Measurements from ENCODE around the gene KIAA0753.

The KIAA0753 gene

DNA sequence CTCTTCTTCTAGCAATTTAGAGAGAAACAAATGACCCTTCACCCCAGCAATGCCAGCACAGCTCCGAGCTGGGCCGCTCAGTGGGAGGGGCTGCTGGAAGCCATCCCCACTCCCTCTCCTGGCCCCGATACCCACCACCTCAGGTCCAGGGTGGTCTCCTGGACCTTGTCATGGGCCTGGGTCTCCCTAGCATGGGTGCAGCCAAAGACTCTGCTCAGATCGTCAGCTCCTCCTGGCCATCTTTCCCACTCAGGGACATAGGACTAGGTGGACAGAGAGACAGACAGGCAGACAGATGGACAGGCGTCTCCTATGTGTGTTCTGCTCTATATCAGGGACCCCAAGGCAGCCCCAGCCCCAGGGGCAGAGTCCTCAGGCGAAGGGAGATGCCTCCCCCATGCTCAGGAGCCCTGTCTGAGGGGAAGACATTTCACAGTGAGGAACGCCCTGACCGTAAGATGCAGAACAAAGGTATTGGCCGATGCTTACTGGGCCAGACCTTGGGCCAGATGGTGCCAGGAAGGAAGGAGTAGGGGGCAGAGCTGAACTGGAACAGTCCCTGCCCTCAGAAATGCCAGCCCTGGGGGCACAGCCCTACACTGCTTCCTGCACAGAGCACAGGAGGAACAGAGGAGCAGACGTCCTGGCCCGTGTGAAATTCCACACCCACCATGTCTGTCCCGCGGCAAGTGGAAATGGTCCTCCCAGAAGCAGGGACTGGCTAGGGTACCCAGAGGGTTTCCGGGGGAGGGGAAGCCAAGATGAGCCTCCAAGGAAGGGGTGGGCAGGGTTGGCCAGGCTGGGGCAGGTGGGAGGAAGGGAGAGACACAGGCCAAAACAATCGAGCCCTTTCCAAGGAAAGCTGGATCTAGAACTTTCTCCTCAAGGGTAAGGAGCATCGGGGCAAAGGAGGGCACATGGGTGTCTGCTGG lies 97.2 kb downstream of the KIAA0753 start:
- TF ChIP-seq, protein P1, sequence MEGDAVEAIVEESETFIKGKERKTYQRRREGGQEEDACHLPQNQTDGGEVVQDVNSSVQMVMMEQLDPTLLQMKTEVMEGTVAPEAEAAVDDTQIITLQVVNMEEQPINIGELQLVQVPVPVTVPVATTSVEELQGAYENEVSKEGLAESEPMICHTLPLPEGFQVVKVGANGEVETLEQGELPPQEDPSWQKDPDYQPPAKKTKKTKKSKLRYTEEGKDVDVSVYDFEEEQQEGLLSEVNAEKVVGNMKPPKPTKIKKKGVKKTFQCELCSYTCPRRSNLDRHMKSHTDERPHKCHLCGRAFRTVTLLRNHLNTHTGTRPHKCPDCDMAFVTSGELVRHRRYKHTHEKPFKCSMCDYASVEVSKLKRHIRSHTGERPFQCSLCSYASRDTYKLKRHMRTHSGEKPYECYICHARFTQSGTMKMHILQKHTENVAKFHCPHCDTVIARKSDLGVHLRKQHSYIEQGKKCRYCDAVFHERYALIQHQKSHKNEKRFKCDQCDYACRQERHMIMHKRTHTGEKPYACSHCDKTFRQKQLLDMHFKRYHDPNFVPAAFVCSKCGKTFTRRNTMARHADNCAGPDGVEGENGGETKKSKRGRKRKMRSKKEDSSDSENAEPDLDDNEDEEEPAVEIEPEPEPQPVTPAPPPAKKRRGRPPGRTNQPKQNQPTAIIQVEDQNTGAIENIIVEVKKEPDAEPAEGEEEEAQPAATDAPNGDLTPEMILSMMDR (IDR thresholded peaks at IDR 0.05; ENCODE audit: low read length), result no peak
- TF ChIP-seq EZH2 (optimal IDR thresholded peaks at IDR 0.05; ENCODE audit: low read depth, low read length), result no peak
- no peak for TF ChIP-seq EZH2phosphoT487 (IDR thresholded peaks at IDR 0.05; ENCODE audit: low read length)
- no peaks in the 10 kb centered on the region for H3F3A ChIP-seq (ENCODE audit: insufficient read depth, low read length)
- H3K9me3 ChIP-seq (replicated peaks; ENCODE audit: insufficient read depth, low read length), result no peaks in the 10 kb centered on the region; the same call in 1 of the 2 replicates
- no peak for DNase-seq
- H3K9ac ChIP-seq (ENCODE audit: low read length), result no peak overlapping the region
- H4K20me1 ChIP-seq (ENCODE audit: insufficient read depth, low read length), result no peaks in the 10 kb centered on the region
- no peaks in the 10 kb centered on the region for H3K79me2 ChIP-seq (ENCODE audit: low read length)
- peaks cover 26% of the 10 kb centered on the region for H3K27me3 ChIP-seq (replicated peaks; ENCODE audit: insufficient read depth, low read length)
- no peaks in the 10 kb centered on the region for H3K9me2 ChIP-seq (replicated peaks; ENCODE audit: insufficient read depth, low read length)
- H3K4me1 ChIP-seq (ENCODE audit: low read length), result peaks cover 10% of the 10 kb centered on the region; the same call in 1 of the 2 replicates
- H2AFZ ChIP-seq (ENCODE audit: low read length), result no peak overlapping the region
- no peak overlapping the region for H3K4me3 ChIP-seq (ENCODE audit: low read length)
- no peaks in the 10 kb centered on the region for H3K36me3 ChIP-seq (replicated peaks; ENCODE audit: insufficient read depth, low read length)
- no peak overlapping the region for H3K4me2 ChIP-seq (ENCODE audit: low read depth, low read length)
- H3K27ac ChIP-seq (ENCODE audit: low read length), result no peak overlapping the region

DNA sequence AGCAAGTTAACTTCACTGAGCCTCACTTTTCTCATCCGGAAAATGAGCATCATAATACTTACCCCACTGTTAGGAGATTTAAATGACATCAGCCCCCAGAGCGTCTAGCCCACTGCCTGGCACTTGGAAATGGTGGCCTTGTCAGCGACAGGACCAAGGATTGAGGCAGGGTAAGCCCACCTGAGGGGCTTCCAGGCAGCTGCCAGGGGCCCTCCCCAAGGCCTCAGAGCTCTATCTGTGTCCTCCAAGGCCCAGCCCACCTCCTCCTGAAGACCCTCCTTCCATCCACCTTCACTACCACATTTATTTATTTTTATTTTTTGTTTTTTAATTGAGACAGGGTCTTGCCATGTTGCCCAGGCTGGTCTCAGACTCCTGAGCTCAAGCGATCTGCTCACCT lies 97.9 kb downstream of the KIAA0753 start:
- DNase-seq, result no peak
- TF ChIP-seq EZH2 (optimal IDR thresholded peaks at IDR 0.05; ENCODE audit: low read depth, low read length) (no peak), EZH2phosphoT487 (IDR thresholded peaks at IDR 0.05; ENCODE audit: low read length) (no peak)
- TF ChIP-seq, protein P1 (IDR thresholded peaks at IDR 0.05; ENCODE audit: low read length), result no peak
- Histone ChIP-seq H3K9me3 (replicated peaks; ENCODE audit: insufficient read depth, low read length) (no peaks in the 10 kb centered on the region; the same call in 1 of the 2 replicates), H3F3A (ENCODE audit: insufficient read depth, low read length) (no peaks in the 10 kb centered on the region), H3K9me2 (replicated peaks; ENCODE audit: insufficient read depth, low read length) (no peaks in the 10 kb centered on the region), H3K36me3 (replicated peaks; ENCODE audit: insufficient read depth, low read length) (no peaks in the 10 kb centered on the region), H4K20me1 (ENCODE audit: insufficient read depth, low read length) (no peaks in the 10 kb centered on the region), H3K27me3 (replicated peaks; ENCODE audit: insufficient read depth, low read length) (peaks cover 26% of the 10 kb centered on the region), H2AFZ (ENCODE audit: low read length) (no peak overlapping the region), H3K9ac (ENCODE audit: low read length) (no peak overlapping the region), H3K27ac (ENCODE audit: low read length) (no peak overlapping the region), H3K79me2 (ENCODE audit: low read length) (no peaks in the 10 kb centered on the region), H3K4me2 (ENCODE audit: low read depth, low read length) (no peak overlapping the region), H3K4me3 (ENCODE audit: low read length) (no peak overlapping the region), H3K4me1 (ENCODE audit: low read length) (0 out of 2 replicates have a peak, but pooled peaks cover 5% of the 10 kb centered on the region)

- TF ChIP-seq EZH2 (optimal IDR thresholded peaks at IDR 0.05; ENCODE audit: low read depth, low read length), result no peak
- no peak for TF ChIP-seq EZH2phosphoT487 (IDR thresholded peaks at IDR 0.05; ENCODE audit: low read length)
- TF ChIP-seq, protein P1 (IDR thresholded peaks at IDR 0.05; ENCODE audit: low read length), result no peak
- Histone ChIP-seq H3K4me2 (ENCODE audit: low read depth, low read length) (no peak overlapping the region), H3K27me3 (replicated peaks; ENCODE audit: insufficient read depth, low read length) (peaks cover 19% of the 10 kb centered on the region; the same call in 1 of the 2 replicates), H3K79me2 (ENCODE audit: low read length) (no peaks in the 10 kb centered on the region), H3K9ac (ENCODE audit: low read length) (no peak overlapping the region), H3K4me3 (ENCODE audit: low read length) (no peak overlapping the region), H3F3A (ENCODE audit: insufficient read depth, low read length) (no peaks in the 10 kb centered on the region), H2AFZ (ENCODE audit: low read length) (no peak overlapping the region), H3K9me2 (replicated peaks; ENCODE audit: insufficient read depth, low read length) (no peaks in the 10 kb centered on the region), H3K9me3 (replicated peaks; ENCODE audit: insufficient read depth, low read length) (no peaks in the 10 kb centered on the region; the same call in 1 of the 2 replicates), H3K27ac (ENCODE audit: low read length) (no peak overlapping the region), H3K36me3 (replicated peaks; ENCODE audit: insufficient read depth, low read length) (no peaks in the 10 kb centered on the region), H4K20me1 (ENCODE audit: insufficient read depth, low read length) (no peaks in the 10 kb centered on the region), H3K4me1 (ENCODE audit: low read length) (0 out of 2 replicates have a peak, but pooled peaks cover 5% of the 10 kb centered on the region)
- DNase-seq, result no peak
Measured at GRCh38 chr17:6541886-6542285, 98.6 kb downstream of the KIAA0753 start.

Measured in MM.1S (cell line).